ENCODE data around the gene STARD9. TPM values are rescaled to one million over a fixed set of nuclear protein-coding genes. Genes with fewer than 3 reads are reported as not detected.

STARD9 gene
- total and polyA plus RNA-seq, 2 of the 13 experiments (the other 11 are each of a cell fraction or from before 2014, with no cell fraction given), result 5.3 to 7.5 TPM

GRCh38 chr15:42594095-42594494 lies 18.7 kb downstream of the STARD9 start:
- ATAC-seq (no peak), DNase-seq (ENCODE audit: low spot score) (no peak), FAIRE-seq (no peak)
- CTCF ChIA-PET (ENCODE audit: low intra/inter-chr PET ratio, low total read pairs), result no interaction called here
- BruUV-seq (replicated peaks), result no TSS peak
- Histone ChIP-seq H4K20me1 (ENCODE audit: insufficient read depth, low read length) (no peaks in the 10 kb centered on the region), H3K4me1 (ENCODE audit: insufficient read depth, low read length) (peaks cover 24% of the 10 kb centered on the region), H3K27ac (ENCODE audit: extremely low read length, insufficient read depth, low read length) (no peak overlapping the region), H3K9ac (ENCODE audit: insufficient read depth, low read depth, low read length) (no peak overlapping the region), H3K27me3 (ENCODE audit: control insufficient read depth in 1 of 2, insufficient read depth in 2 of 2, low read length in 2 of 2) (no peaks in the 10 kb centered on the region), H3K9me3 (ENCODE audit: low read length) (no peaks in the 10 kb centered on the region), H2AFZ (ENCODE audit: low read length) (no peak overlapping the region), H3K4me2 (ENCODE audit: low read depth, low read length) (no peak overlapping the region), H3K4me3 (replicated peaks in 1 of 3; ENCODE audit: insufficient read depth in 1 of 3, low read depth in 2 of 3, low read length in 3 of 3) (no peak overlapping the region), H3K36me3 (replicated peaks in 1 of 2; ENCODE audit: control insufficient read depth in 1 of 2, insufficient read depth in 2 of 2, low read length in 2 of 2) (no peaks in the 10 kb centered on the region), H3K79me2 (ENCODE audit: insufficient read depth, low read length) (no peaks in the 10 kb centered on the region)
- POLR2A ChIA-PET, result no interaction called here
- TF ChIP-seq ETV5 (CRISPR knock-in tag; IDR thresholded peaks at IDR 0.05; ENCODE audit: borderline replicate concordance) (no peak), ZNF414 (CRISPR knock-in tag; IDR thresholded peaks at IDR 0.05) (no peak)
- intact Hi-C loops (cut with micrococcal nuclease; ENCODE audit: unreplicated experiment), result loop anchor here (5.0 kb wide), 1 partner anchor 58 kb away; no protein-coding TSS in a partner anchor
- WGBS (ENCODE audit: low lambda C conversion rate), result 97% methylated on average over 5 of the region's 5 CpGs
- in situ Hi-C loops (cut with HindIII; ENCODE audit: extremely low pct_ligation_motif_present, low pct_unique_long_range_greater_than_20kb), result no loop called here

- no peaks in the 10 kb centered on the region for H3K9me3 ChIP-seq (ENCODE audit: low read length)
- FAIRE-seq (no peak), ATAC-seq (no peak), DNase-seq (ENCODE audit: low spot score) (no peak)
- H3K27me3 ChIP-seq (ENCODE audit: control insufficient read depth in 1 of 2, insufficient read depth in 2 of 2, low read length in 2 of 2), result no peaks in the 10 kb centered on the region
- no peak overlapping the region for H3K9ac ChIP-seq (ENCODE audit: insufficient read depth, low read depth, low read length)
- H3K4me1 ChIP-seq (ENCODE audit: insufficient read depth, low read length), result peaks cover 15% of the 10 kb centered on the region
- in situ Hi-C loops (cut with HindIII; ENCODE audit: extremely low pct_ligation_motif_present, low pct_unique_long_range_greater_than_20kb), result no loop called here
- ChIA-PET POLR2A (interaction anchor here (0.6 kb wide), 1 partner anchor 447 kb away, joined by 3 read pairs; no protein-coding TSS in a partner anchor), CTCF (ENCODE audit: low intra/inter-chr PET ratio, low total read pairs) (no interaction called here)
- H3K36me3 ChIP-seq (replicated peaks in 1 of 2; ENCODE audit: control insufficient read depth in 1 of 2, insufficient read depth in 2 of 2, low read length in 2 of 2), result no peaks in the 10 kb centered on the region
- BruUV-seq (replicated peaks), result no TSS peak
- no peaks in the 10 kb centered on the region for H3K79me2 ChIP-seq (ENCODE audit: insufficient read depth, low read length)
- H3K4me2 ChIP-seq (ENCODE audit: low read depth, low read length), result no peak overlapping the region
- WGBS (ENCODE audit: low lambda C conversion rate), result 92% methylated on average over 4 of the region's 4 CpGs
- no peak overlapping the region for H2AFZ ChIP-seq (ENCODE audit: low read length)
- no peak overlapping the region for H3K4me3 ChIP-seq (replicated peaks in 1 of 3; ENCODE audit: insufficient read depth in 1 of 3, low read depth in 2 of 3, low read length in 3 of 3)
- no peaks in the 10 kb centered on the region for H4K20me1 ChIP-seq (ENCODE audit: insufficient read depth, low read length)
- no peak for TF ChIP-seq ZBTB2 (CRISPR knock-in tag; IDR thresholded peaks at IDR 0.05; ENCODE audit: low read depth)
- no peak for TF ChIP-seq SALL1 (CRISPR knock-in tag; IDR thresholded peaks at IDR 0.05)
- TF ChIP-seq, protein P1, sequence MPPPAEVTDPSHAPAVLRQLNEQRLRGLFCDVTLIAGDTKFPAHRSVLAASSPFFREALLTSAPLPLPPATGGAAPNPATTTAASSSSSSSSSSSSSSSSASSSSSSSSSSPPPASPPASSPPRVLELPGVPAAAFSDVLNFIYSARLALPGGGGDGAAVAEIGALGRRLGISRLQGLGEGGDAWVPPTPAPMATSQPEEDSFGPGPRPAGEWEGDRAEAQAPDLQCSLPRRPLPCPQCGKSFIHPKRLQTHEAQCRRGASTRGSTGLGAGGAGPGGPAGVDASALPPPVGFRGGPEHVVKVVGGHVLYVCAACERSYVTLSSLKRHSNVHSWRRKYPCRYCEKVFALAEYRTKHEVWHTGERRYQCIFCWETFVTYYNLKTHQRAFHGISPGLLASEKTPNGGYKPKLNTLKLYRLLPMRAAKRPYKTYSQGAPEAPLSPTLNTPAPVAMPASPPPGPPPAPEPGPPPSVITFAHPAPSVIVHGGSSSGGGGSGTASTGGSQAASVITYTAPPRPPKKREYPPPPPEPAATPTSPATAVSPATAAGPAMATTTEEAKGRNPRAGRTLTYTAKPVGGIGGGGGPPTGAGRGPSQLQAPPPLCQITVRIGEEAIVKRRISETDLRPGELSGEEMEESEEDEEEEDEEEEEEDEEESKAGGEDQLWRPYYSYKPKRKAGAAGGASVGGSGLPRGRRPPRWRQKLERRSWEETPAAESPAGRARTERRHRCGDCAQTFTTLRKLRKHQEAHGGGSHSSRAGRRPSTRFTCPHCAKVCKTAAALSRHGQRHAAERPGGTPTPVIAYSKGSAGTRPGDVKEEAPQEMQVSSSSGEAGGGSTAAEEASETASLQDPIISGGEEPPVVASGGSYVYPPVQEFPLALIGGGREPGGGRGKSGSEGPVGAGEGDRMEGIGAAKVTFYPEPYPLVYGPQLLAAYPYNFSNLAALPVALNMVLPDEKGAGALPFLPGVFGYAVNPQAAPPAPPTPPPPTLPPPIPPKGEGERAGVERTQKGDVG (CRISPR knock-in tag; IDR thresholded peaks at IDR 0.05; ENCODE audit: borderline replicate concordance), result no peak
- TF ChIP-seq ZNF660 (CRISPR knock-in tag; IDR thresholded peaks at IDR 0.05; ENCODE audit: borderline replicate concordance, low read depth), result no peak
- TF ChIP-seq, protein P2, sequence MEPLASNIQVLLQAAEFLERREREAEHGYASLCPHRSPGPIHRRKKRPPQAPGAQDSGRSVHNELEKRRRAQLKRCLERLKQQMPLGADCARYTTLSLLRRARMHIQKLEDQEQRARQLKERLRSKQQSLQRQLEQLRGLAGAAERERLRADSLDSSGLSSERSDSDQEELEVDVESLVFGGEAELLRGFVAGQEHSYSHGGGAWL (CRISPR knock-in tag; IDR thresholded peaks at IDR 0.05), result no peak
- TF ChIP-seq ATF7 (IDR thresholded peaks at IDR 0.05), result no peak
- TF ChIP-seq ATF7 (CRISPR knock-in tag; IDR thresholded peaks at IDR 0.05), result no peak
- no peak for TF ChIP-seq ZNF607 (CRISPR knock-in tag; IDR thresholded peaks at IDR 0.05; ENCODE audit: borderline replicate concordance)
- intact Hi-C loops (cut with micrococcal nuclease; ENCODE audit: unreplicated experiment), result no loop called here
- H3K27ac ChIP-seq (ENCODE audit: extremely low read length, insufficient read depth, low read length), result no peak overlapping the region
These were observed 20.3 kb downstream of the STARD9 start for GRCh38 chr15:42595626-42596240.
